Stimulated activated memory B cell treated with anti-CD40 and anti-IgM and Interleukin-4, amounts not matched to agents 10 μg/mL and 1 μg/mL and 100 μg/mL, for 72 hours (primary cell): Measurements from ENCODE around the gene SLC12A7.
A peak's percentile ranks its signal among the peaks of the same experiment; 100 is the strongest.

Experiments
- ATAC-seq: fragments of 150-1000 bp; cut with Tn5 transposase; 2 replicates; pipeline ENCODE4 v1.10.0; 2021
- H3K27ac Mint-ChIP-seq: one replicate; pipeline ENCODE4 v1.8.0; 2022; ENCODE audit warnings: mild to moderate bottlenecking, mixed read lengths
- H3K27me3 Mint-ChIP-seq: one replicate; pipeline ENCODE4 v1.8.0; 2022; ENCODE audit warnings: mixed read lengths
- H3K36me3 Mint-ChIP-seq: one replicate; pipeline ENCODE4 v1.8.0; 2022; ENCODE audit warnings: mixed read lengths
- H3K4me1 Mint-ChIP-seq: one replicate; pipeline ENCODE4 v1.8.0; 2022; ENCODE audit warnings: mixed read lengths
- H3K4me3 Mint-ChIP-seq: one replicate; pipeline ENCODE4 v1.8.0; 2022; ENCODE audit warnings: mild to moderate bottlenecking, moderate library complexity, mixed read lengths
- H3K9me3 Mint-ChIP-seq: one replicate; pipeline ENCODE4 v1.8.0; 2022; ENCODE audit warnings: mixed read lengths

SLC12A7 gene

GRCh38 chr5:1150866-1151265 is 39.0 kb upstream of the SLC12A7 start:
- Mint-ChIP-seq H3K4me3 (no peak overlapping the region), H3K27ac (no peak overlapping the region), H3K4me1 (peaks cover 56% of the 10 kb centered on the region), H3K36me3 (no peaks in the 10 kb centered on the region), H3K9me3 (no peaks in the 10 kb centered on the region), H3K27me3 (peaks cover 22% of the 10 kb centered on the region)
- ATAC-seq: no peak

- no peak for ATAC-seq
- Mint-ChIP-seq H3K9me3 (no peaks in the 10 kb centered on the region), H3K4me1 (peaks cover 33% of the 10 kb centered on the region), H3K4me3 (no peak overlapping the region), H3K27ac (no peak overlapping the region), H3K36me3 (no peaks in the 10 kb centered on the region), H3K27me3 (peaks cover 18% of the 10 kb centered on the region)
Observed at GRCh38 chr5:1144638-1145396, 33.0 kb upstream of the SLC12A7 start.

GRCh38 chr5:1144089-1144488 is 32.2 kb upstream of the SLC12A7 start:
- Mint-ChIP-seq H3K27me3 (peaks cover 18% of the 10 kb centered on the region), H3K9me3 (no peaks in the 10 kb centered on the region), H3K4me3 (no peak overlapping the region), H3K36me3 (no peaks in the 10 kb centered on the region), H3K4me1 (peaks cover 40% of the 10 kb centered on the region), H3K27ac (no peak overlapping the region)
- no peak for ATAC-seq

- no peak overlapping the region for H3K4me3 Mint-ChIP-seq
- ATAC-seq: no peak
- H3K9me3 Mint-ChIP-seq: no peaks in the 10 kb centered on the region
- peak overlapping the region; percentile 65 for H3K27ac Mint-ChIP-seq
- peaks cover 40% of the 10 kb centered on the region for H3K4me1 Mint-ChIP-seq
- H3K36me3 Mint-ChIP-seq: no peaks in the 10 kb centered on the region
- peaks cover 18% of the 10 kb centered on the region for H3K27me3 Mint-ChIP-seq
Observed at GRCh38 chr5:1143670-1143951, 31.7 kb upstream of the SLC12A7 start.

GRCh38 chr5:1142886-1143669 is 31.2 kb upstream of the SLC12A7 start:
- Mint-ChIP-seq H3K4me1 (peaks cover 43% of the 10 kb centered on the region), H3K4me3 (no peak overlapping the region), H3K9me3 (no peaks in the 10 kb centered on the region), H3K27me3 (peaks cover 18% of the 10 kb centered on the region), H3K27ac (peak overlapping the region; percentile 65), H3K36me3 (no peaks in the 10 kb centered on the region)
- no peak for ATAC-seq

GRCh38 chr5:1141834-1142233 is 30.0 kb upstream of the SLC12A7 start:
- peaks cover 54% of the 10 kb centered on the region for H3K4me1 Mint-ChIP-seq
- no peak overlapping the region for H3K4me3 Mint-ChIP-seq
- no peaks in the 10 kb centered on the region for H3K36me3 Mint-ChIP-seq
- H3K9me3 Mint-ChIP-seq: no peaks in the 10 kb centered on the region
- ATAC-seq: no peak
- H3K27ac Mint-ChIP-seq: peak overlapping the region; percentile 65
- H3K27me3 Mint-ChIP-seq: peaks cover 7% of the 10 kb centered on the region

GRCh38 chr5:1140818-1141189 is 28.9 kb upstream of the SLC12A7 start:
- peaks cover 7% of the 10 kb centered on the region for H3K27me3 Mint-ChIP-seq
- H3K9me3 Mint-ChIP-seq: no peaks in the 10 kb centered on the region
- H3K36me3 Mint-ChIP-seq: no peaks in the 10 kb centered on the region
- no peak for ATAC-seq
- H3K27ac Mint-ChIP-seq: no peak overlapping the region
- H3K4me3 Mint-ChIP-seq: no peak overlapping the region
- H3K4me1 Mint-ChIP-seq: peaks cover 58% of the 10 kb centered on the region

- peak overlapping the region; percentile 65 for H3K27ac Mint-ChIP-seq
Observed at GRCh38 chr5:1140171-1140817, 28.4 kb upstream of the SLC12A7 start.

GRCh38 chr5:1139331-1140170 is 27.7 kb upstream of the SLC12A7 start:
- Mint-ChIP-seq H3K36me3 (no peaks in the 10 kb centered on the region), H3K4me1 (peaks cover 71% of the 10 kb centered on the region), H3K27me3 (peaks cover 7% of the 10 kb centered on the region), H3K9me3 (no peaks in the 10 kb centered on the region), H3K27ac (peak overlapping the region; percentile 65), H3K4me3 (peak overlapping the region; percentile 58)
- ATAC-seq: peak; percentile 10

More at GRCh38 chr5:1140171-1140817, 28.4 kb upstream of the SLC12A7 start:
- H3K4me3 Mint-ChIP-seq: peak overlapping the region; percentile 58
- no peaks in the 10 kb centered on the region for H3K36me3 Mint-ChIP-seq
- peak; percentile 88 for ATAC-seq
- H3K4me1 Mint-ChIP-seq: peaks cover 63% of the 10 kb centered on the region
- no peaks in the 10 kb centered on the region for H3K9me3 Mint-ChIP-seq
- peaks cover 7% of the 10 kb centered on the region for H3K27me3 Mint-ChIP-seq

- Mint-ChIP-seq H3K4me1 (peaks cover 80% of the 10 kb centered on the region), H3K36me3 (no peaks in the 10 kb centered on the region), H3K4me3 (no peak overlapping the region), H3K27me3 (peaks cover 6% of the 10 kb centered on the region), H3K27ac (no peak overlapping the region), H3K9me3 (no peaks in the 10 kb centered on the region)
- ATAC-seq: no peak
Observed at GRCh38 chr5:1138445-1139245, 26.8 kb upstream of the SLC12A7 start.

- no peak for ATAC-seq
- Mint-ChIP-seq H3K36me3 (no peaks in the 10 kb centered on the region), H3K27ac (peak overlapping the region; percentile 62), H3K4me3 (no peak overlapping the region), H3K27me3 (no peaks in the 10 kb centered on the region), H3K9me3 (no peaks in the 10 kb centered on the region), H3K4me1 (peaks cover 87% of the 10 kb centered on the region)
Observed at GRCh38 chr5:1137567-1138444, 25.9 kb upstream of the SLC12A7 start.

- Mint-ChIP-seq H3K27ac (peak overlapping the region; percentile 62), H3K4me3 (no peak overlapping the region), H3K9me3 (no peaks in the 10 kb centered on the region), H3K36me3 (no peaks in the 10 kb centered on the region), H3K27me3 (no peaks in the 10 kb centered on the region), H3K4me1 (peaks cover 85% of the 10 kb centered on the region)
- ATAC-seq: no peak
Observed at GRCh38 chr5:1136814-1137213, 25.0 kb upstream of the SLC12A7 start.

GRCh38 chr5:1135696-1136525 is 24.0 kb upstream of the SLC12A7 start:
- Mint-ChIP-seq H3K27ac (no peak overlapping the region), H3K9me3 (no peaks in the 10 kb centered on the region), H3K27me3 (no peaks in the 10 kb centered on the region), H3K4me3 (no peak overlapping the region), H3K4me1 (peaks cover 86% of the 10 kb centered on the region), H3K36me3 (no peaks in the 10 kb centered on the region)
- ATAC-seq: no peak
